SK-N-SH treated with all-trans-retinoic acid at 6 μM for 48 hours (cell line): ENCODE measurements around the gene ACP1.
A peak's percentile ranks its signal among the peaks of the same experiment; 100 is the strongest.

Experiments used
- ATAC-seq: fragments of 200-7000 bp; cut with Tn5 transposase; 3 replicates; pipeline ENCODE4 v1.9.1; 2020; ENCODE audit warnings: mild to moderate bottlenecking, moderate library complexity
- ARNTL ChIP-seq: fragments of 450-650 bp; formaldehyde crosslinking; IDR thresholded peaks from 2 replicates; pipeline ENCODE4 v1.5.0; 2020; ENCODE audit warnings: low read depth, mild to moderate bottlenecking, moderate library complexity, borderline replicate concordance
- BACH2 ChIP-seq: fragments of 250-450 bp; sonication (Bioruptor Pico); IDR thresholded peaks from 2 replicates; pipeline ENCODE4 v1.9.0; 2021; ENCODE audit warnings: mild to moderate bottlenecking, borderline replicate concordance
- CREB5 ChIP-seq: fragments of 250-450 bp; sonication (Bioruptor Pico); IDR thresholded peaks from 2 replicates; pipeline ENCODE4 v1.5.1; 2020; ENCODE audit warnings: low read depth, mild to moderate bottlenecking, moderate library complexity
- CSDC2 ChIP-seq: fragments of 250-450 bp; sonication (Bioruptor Pico); IDR thresholded peaks from 2 replicates; pipeline ENCODE4 v1.5.0; 2020; ENCODE audit warnings: mild to moderate bottlenecking, moderate library complexity
- CSRNP3 ChIP-seq: fragments of 250-450 bp; sonication (Bioruptor Pico); IDR thresholded peaks from 2 replicates; pipeline ENCODE4 v1.5.1; 2021; ENCODE audit warnings: mild to moderate bottlenecking, moderate library complexity
- ESRRG ChIP-seq: fragments of 250-450 bp; sonication (Bioruptor Pico); IDR thresholded peaks from 2 replicates; pipeline ENCODE4 v1.6.1; 2021; ENCODE audit warnings: mild to moderate bottlenecking
- GLIS3 ChIP-seq: fragments of 250-450 bp; sonication (Bioruptor Pico); IDR thresholded peaks from 2 replicates; pipeline ENCODE4 v1.5.0; 2020; ENCODE audit warnings: mild to moderate bottlenecking, moderate library complexity
- ISL1 ChIP-seq: fragments of 250-450 bp; sonication (Bioruptor Pico); IDR thresholded peaks from 2 replicates; pipeline ENCODE4 v2.1.2; 2022; ENCODE audit warnings: mild to moderate bottlenecking, moderate library complexity
- OSR1 ChIP-seq: fragments of 250-450 bp; sonication (Bioruptor Pico); IDR thresholded peaks from 2 replicates; pipeline ENCODE4 v1.8.0; 2022; ENCODE audit warnings: moderate library complexity, mild to moderate bottlenecking, inconsistent platforms
- PATZ1 ChIP-seq: fragments of 250-450 bp; sonication (Bioruptor Pico); IDR thresholded peaks from 2 replicates; pipeline ENCODE4 v1.8.0; 2020; ENCODE audit warnings: mild to moderate bottlenecking, moderate library complexity, borderline replicate concordance
- POU6F1 ChIP-seq: fragments of 250-450 bp; sonication (Bioruptor Pico); IDR thresholded peaks from 2 replicates; pipeline ENCODE4 v1.8.0; 2021; ENCODE audit warnings: low read depth, mild to moderate bottlenecking, moderate library complexity, borderline replicate concordance
- PPARA ChIP-seq: fragments of 250-450 bp; sonication (Bioruptor Pico); IDR thresholded peaks from 2 replicates; pipeline ENCODE4 v1.5.0; 2020; ENCODE audit warnings: mild to moderate bottlenecking, borderline replicate concordance
- RARB ChIP-seq: fragments of 250-450 bp; sonication (Bioruptor Pico); IDR thresholded peaks from 2 replicates; pipeline ENCODE4 v1.8.0; 2021; ENCODE audit warnings: mild to moderate bottlenecking, moderate library complexity
- SNAI2 ChIP-seq: fragments of 250-450 bp; sonication (Bioruptor Pico); IDR thresholded peaks from 2 replicates; pipeline ENCODE4 v1.5.0; 2020; ENCODE audit warnings: mild to moderate bottlenecking, moderate library complexity
- TCF4 ChIP-seq: fragments of 250-450 bp; sonication (Bioruptor Pico); IDR thresholded peaks from 2 replicates; pipeline ENCODE4 v1.8.0; 2021; ENCODE audit warnings: mild to moderate bottlenecking, moderate library complexity, borderline replicate concordance
- TOX ChIP-seq: fragments of 250-450 bp; sonication (Bioruptor Pico); IDR thresholded peaks from 2 replicates; pipeline ENCODE4 v1.8.0; 2021; ENCODE audit warnings: mild to moderate bottlenecking, moderate library complexity, borderline replicate concordance
- TSHZ2 ChIP-seq: fragments of 250-450 bp; sonication (Bioruptor Pico); IDR thresholded peaks from 2 replicates; pipeline ENCODE4 v1.5.0; 2020; ENCODE audit warnings: mild to moderate bottlenecking, moderate library complexity
- ZC3H10 ChIP-seq: fragments of 250-450 bp; sonication (Bioruptor Pico); IDR thresholded peaks from 2 replicates; pipeline ENCODE4 v1.5.1; 2021; ENCODE audit warnings: mild to moderate bottlenecking, moderate library complexity
- ZFP3 ChIP-seq: fragments of 250-450 bp; sonication (Bioruptor Pico); IDR thresholded peaks from 2 replicates; pipeline ENCODE4 v1.5.0; 2020; ENCODE audit warnings: mild to moderate bottlenecking, moderate library complexity
- ZFP30 ChIP-seq: fragments of 450-650 bp; formaldehyde crosslinking; IDR thresholded peaks from 2 replicates; pipeline ENCODE4 v1.5.0; 2022; ENCODE audit warnings: mild to moderate bottlenecking, moderate library complexity
- ZNF70 ChIP-seq: fragments of 450-650 bp; formaldehyde crosslinking; IDR thresholded peaks from 2 replicates; pipeline ENCODE4 v1.5.0; 2020; ENCODE audit warnings: mild to moderate bottlenecking, moderate library complexity
- ZNF8 ChIP-seq: fragments of 450-650 bp; formaldehyde crosslinking; IDR thresholded peaks from 2 replicates; pipeline ENCODE4 v1.5.0; 2020; ENCODE audit warnings: mild to moderate bottlenecking, moderate library complexity

ACP1 gene

GRCh38 chr2:238869-239268 is 25.9 kb upstream of the ACP1 start:
- no peak for ATAC-seq
- TF ChIP-seq CREB5 (no peak), CSRNP3 (CRISPR knock-in tag) (no peak), ZFP30 (CRISPR knock-in tag) (no peak), BACH2 (no peak), ZC3H10 (CRISPR knock-in tag) (no peak)

- TF ChIP-seq PPARA (CRISPR knock-in tag), result no peak
- no peak for TF ChIP-seq CSDC2 (CRISPR knock-in tag)
- no peak for TF ChIP-seq RARB (CRISPR knock-in tag)
- TF ChIP-seq PATZ1 (CRISPR knock-in tag), result no peak
- no peak for TF ChIP-seq ZFP30 (CRISPR knock-in tag)
- no peak for TF ChIP-seq ESRRG
- no peak for TF ChIP-seq GLIS3 (CRISPR knock-in tag)
- no peak for TF ChIP-seq ZC3H10 (CRISPR knock-in tag)
- TF ChIP-seq ARNTL (CRISPR knock-in tag), result no peak
- no peak for TF ChIP-seq OSR1
- no peak for TF ChIP-seq TSHZ2 (CRISPR knock-in tag)
- no peak for TF ChIP-seq ZNF70
- TF ChIP-seq CSRNP3 (CRISPR knock-in tag), result no peak
- no peak for TF ChIP-seq ISL1 (CRISPR knock-in tag)
- no peak for TF ChIP-seq TOX (CRISPR knock-in tag)
- no peak for TF ChIP-seq BACH2
- no peak for ATAC-seq
Measured at GRCh38 chr2:244547-244946, 20.2 kb upstream of the ACP1 start.

- TF ChIP-seq BACH2 (no peak), ZFP30 (CRISPR knock-in tag) (no peak), ZC3H10 (CRISPR knock-in tag) (no peak), CREB5 (no peak), OSR1 (no peak), SNAI2 (CRISPR knock-in tag) (no peak), POU6F1 (CRISPR knock-in tag) (no peak), ARNTL (CRISPR knock-in tag) (no peak), PATZ1 (CRISPR knock-in tag) (no peak), ZFP3 (CRISPR knock-in tag) (no peak), ISL1 (CRISPR knock-in tag) (no peak), TOX (CRISPR knock-in tag) (no peak), TCF4 (CRISPR knock-in tag) (no peak), CSDC2 (CRISPR knock-in tag) (no peak), GLIS3 (CRISPR knock-in tag) (no peak), PPARA (CRISPR knock-in tag) (no peak), ZNF8 (CRISPR knock-in tag) (no peak)
- ATAC-seq, result peak; percentile 85
Measured at GRCh38 chr2:246489-247144, 18.1 kb upstream of the ACP1 start.
